Uterus (tissue), 2 donors: ENCODE measurements around the gene GTF2H1.

Source experiments
- POLR2A ChIP-seq, 2 donors: fragments of 450-650 bp; IDR thresholded peaks; one replicate each; pipeline ENCODE4 v1.6.1; 2016; ENCODE audit warnings: antibody characterized with exemption in 2 of 2, mild to moderate bottlenecking in 1 of 2, moderate library complexity in 1 of 2
- TF ChIP-seq, protein P1 (sequence below), 4 experiments: fragments of 200-600 bp in 2 of 4; fragments of 450-650 bp in 2 of 4; sonication (generic) in 2 of 4; IDR thresholded peaks; one replicate each; pipeline ENCODE4 v1.5.1; 2016 to 2019; ENCODE audit warnings: antibody characterized with exemption in 4 of 4, mild to moderate bottlenecking in 2 of 4, moderate library complexity in 1 of 4

DNA sequence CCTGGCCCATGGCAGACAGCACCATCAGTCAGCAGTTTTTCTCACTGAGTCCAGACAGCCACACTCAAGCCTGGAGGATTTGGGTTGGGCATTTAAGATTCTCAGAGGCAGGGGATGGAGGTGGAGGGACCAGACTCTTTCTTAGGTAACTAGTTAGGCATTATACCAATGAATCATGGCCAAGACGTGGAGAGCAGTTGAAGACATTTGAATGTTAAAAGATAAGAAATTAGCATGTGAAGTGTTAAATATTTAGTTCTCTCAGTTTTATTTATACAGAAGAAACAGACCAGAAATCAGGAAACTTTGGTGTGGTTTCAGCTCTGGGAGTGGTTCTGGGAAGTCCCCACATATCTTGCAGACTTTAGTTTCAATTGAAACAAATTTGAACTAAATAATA, 9.9 kb downstream of the GTF2H1 start:
- TF ChIP-seq, protein P1, sequence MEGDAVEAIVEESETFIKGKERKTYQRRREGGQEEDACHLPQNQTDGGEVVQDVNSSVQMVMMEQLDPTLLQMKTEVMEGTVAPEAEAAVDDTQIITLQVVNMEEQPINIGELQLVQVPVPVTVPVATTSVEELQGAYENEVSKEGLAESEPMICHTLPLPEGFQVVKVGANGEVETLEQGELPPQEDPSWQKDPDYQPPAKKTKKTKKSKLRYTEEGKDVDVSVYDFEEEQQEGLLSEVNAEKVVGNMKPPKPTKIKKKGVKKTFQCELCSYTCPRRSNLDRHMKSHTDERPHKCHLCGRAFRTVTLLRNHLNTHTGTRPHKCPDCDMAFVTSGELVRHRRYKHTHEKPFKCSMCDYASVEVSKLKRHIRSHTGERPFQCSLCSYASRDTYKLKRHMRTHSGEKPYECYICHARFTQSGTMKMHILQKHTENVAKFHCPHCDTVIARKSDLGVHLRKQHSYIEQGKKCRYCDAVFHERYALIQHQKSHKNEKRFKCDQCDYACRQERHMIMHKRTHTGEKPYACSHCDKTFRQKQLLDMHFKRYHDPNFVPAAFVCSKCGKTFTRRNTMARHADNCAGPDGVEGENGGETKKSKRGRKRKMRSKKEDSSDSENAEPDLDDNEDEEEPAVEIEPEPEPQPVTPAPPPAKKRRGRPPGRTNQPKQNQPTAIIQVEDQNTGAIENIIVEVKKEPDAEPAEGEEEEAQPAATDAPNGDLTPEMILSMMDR (IDR thresholded peaks at IDR 0.05): no peak
- no peak for TF ChIP-seq POLR2A (IDR thresholded peaks at IDR 0.05)
